GM13977 (cell line): Measurements from ENCODE around the gene RFPL1.

Experiments
- DNase-seq: peaks from one replicate; pipeline ENCODE4 v3.0.0; 2012; ENCODE audit warnings: low spot score
- CTCF ChIP-seq: IDR thresholded peaks from 2 replicates; pipeline ENCODE4 v1.5.1; 2012; ENCODE audit warnings: mild to moderate bottlenecking, control low read depth; ENCODE audit not compliant: insufficient read depth; ENCODE audit errors: extremely low read depth, missing control alignments
- in situ Hi-C: fragments of 300-500 bp; cut with MboI; formaldehyde crosslinking; loops from one replicate; pipeline ENCODE4 v1.12.0; 2022; ENCODE audit warnings: low sequenced_read_pairs, low pct_unique_long_range_greater_than_20kb, mixed read lengths, inconsistent platforms; ENCODE audit not compliant: unreplicated experiment

The RFPL1 gene

GRCh38 chr22:29451863-29452262 is 13.5 kb downstream of the RFPL1 start:
- no peak for DNase-seq
- no peak for TF ChIP-seq CTCF
- in situ Hi-C loops, result no loop called here

- in situ Hi-C loops, result no loop called here
- TF ChIP-seq CTCF, result no peak
- no peak for DNase-seq
Measured at GRCh38 chr22:29454276-29454675, 15.9 kb downstream of the RFPL1 start.

- in situ Hi-C loops, result no loop called here
- DNase-seq, result no peak
- TF ChIP-seq CTCF, result no peak
Measured at GRCh38 chr22:29456211-29456671, 17.9 kb downstream of the RFPL1 start.

- TF ChIP-seq CTCF, result no peak
- DNase-seq, result peak; percentile 77
- in situ Hi-C loops, result no loop called here
Measured at GRCh38 chr22:29457730-29458129, 19.3 kb downstream of the RFPL1 start.

GRCh38 chr22:29458551-29458950 is 20.2 kb downstream of the RFPL1 start:
- in situ Hi-C loops, result no loop called here
- no peak for TF ChIP-seq CTCF
- no peak for DNase-seq

- DNase-seq, result no peak
- TF ChIP-seq CTCF, result no peak
- in situ Hi-C loops, result no loop called here
Measured at GRCh38 chr22:29459773-29460172, 21.4 kb downstream of the RFPL1 start.

GRCh38 chr22:29461263-29461662 is 22.9 kb downstream of the RFPL1 start:
- in situ Hi-C loops, result no loop called here
- DNase-seq, result no peak
- TF ChIP-seq CTCF, result no peak
